Activated T-cell treated with anti-CD3 and anti-CD28 coated beads for 1 hour (primary cell): ENCODE data around the gene WWC2.
"Not testable (repeated sequence)": the region's sequence is repeated elsewhere in the genome, so short reads cannot be mapped to it uniquely, and the experiment has no call there.

Source experiments
- DNase-seq: peaks from one replicate; pipeline ENCODE4 v3.0.0-alpha.2; 2020; ENCODE audit warnings: low read depth

Gene WWC2

DNA sequence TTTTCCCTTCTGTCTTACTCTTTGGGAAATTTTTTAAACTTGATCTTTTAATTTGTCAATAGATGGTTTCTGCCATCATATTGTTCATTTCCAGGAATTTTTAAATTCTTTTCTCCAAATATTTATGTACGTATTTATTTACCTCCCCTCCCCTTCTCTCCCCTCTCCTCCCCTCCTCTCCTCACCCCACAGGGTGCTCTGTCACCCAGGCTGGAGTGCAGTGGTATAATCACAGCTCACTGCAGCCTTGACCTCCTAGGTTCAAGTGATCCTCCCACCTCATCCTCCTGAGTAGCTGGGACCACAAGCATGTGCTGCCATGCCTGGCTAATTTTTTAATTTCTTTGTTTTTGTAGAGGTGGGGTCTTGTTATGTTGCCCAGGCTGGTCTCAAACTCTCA lies 73.8 kb downstream of the WWC2 start:
- no peak for DNase-seq

- DNase-seq: no peak
Measured at GRCh38 chr4:183173580-183174526, 74.8 kb downstream of the WWC2 start.

GRCh38 chr4:183175631-183176232 lies 76.7 kb downstream of the WWC2 start:
- no peak for DNase-seq

- no peak for DNase-seq
Measured at GRCh38 chr4:183177001-183177400, 77.9 kb downstream of the WWC2 start.

DNA sequence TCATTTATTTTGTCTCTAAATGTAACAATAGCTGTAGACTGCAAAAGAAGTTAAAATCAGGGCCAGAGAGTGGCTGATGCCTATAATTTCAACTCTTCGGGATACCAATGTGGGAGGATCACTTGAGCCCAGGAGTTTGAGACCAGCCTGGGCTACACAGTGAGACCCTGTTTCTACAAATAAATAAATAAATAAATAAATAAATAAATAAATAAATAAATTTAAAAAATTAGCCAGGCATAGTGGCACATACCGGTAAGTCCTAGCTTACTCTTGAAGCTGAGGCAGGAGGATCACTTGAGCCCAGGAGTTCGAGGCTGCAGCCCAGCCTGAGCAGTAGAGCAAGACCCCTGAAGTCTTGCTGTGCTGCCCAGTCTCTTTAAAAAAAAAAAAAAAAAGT lies 79.1 kb downstream of the WWC2 start:
- no peak for DNase-seq

DNA sequence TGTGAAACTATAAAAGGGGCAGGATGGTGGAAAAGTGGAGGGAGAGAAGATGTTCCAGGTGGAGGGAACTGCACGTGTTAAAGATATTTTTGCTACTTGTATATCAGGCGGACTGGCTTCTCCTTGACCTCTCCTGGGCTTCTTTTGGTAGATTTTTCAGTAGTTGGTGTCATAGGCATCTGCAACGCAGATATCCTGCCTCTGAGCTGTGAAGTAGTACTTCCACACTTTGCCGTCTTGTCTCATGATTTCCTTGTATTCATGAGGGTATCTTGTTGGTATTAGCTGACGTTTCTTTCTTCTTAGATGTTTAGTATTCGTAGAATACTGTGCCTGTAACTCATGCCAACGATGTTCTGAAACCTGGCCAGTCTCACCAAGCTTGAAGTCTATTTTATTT lies 81.0 kb downstream of the WWC2 start:
- no peak for DNase-seq

- no peak for DNase-seq
Measured at GRCh38 chr4:183180621-183181020, 81.6 kb downstream of the WWC2 start.

GRCh38 chr4:183181081-183181480 lies 82.0 kb downstream of the WWC2 start:
- DNase-seq: no peak

- no peak for DNase-seq
Measured at GRCh38 chr4:183182873-183183725, 84.0 kb downstream of the WWC2 start.

DNA sequence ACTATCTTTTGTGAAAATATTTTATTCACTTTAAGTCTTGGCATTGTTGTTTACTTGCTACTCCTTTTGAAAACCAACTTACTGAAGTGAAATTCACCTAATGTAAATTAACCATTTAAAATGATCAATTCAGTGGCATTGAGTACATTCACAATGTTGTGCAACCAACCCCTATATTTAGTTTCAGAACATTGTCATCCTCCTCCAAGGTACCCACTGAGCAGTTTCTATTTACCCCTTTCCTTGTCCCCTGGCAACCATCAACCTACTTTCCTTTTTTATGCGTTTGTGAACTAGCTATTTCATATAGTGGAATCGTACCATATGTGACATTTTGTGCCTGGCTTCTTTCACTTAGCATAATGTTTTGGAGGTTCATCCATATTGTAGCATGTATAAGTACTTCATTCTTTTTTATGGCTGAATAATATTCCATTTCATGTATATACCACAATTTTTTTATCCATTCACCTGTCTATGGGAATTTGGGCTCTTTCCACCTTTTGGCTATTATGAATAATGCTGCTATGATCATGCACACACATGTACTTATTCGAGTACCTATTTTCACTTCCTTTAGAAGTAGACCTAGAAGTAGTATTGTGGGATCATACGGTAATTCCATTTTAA lies 85.0 kb downstream of the WWC2 start:
- no peak for DNase-seq

DNA sequence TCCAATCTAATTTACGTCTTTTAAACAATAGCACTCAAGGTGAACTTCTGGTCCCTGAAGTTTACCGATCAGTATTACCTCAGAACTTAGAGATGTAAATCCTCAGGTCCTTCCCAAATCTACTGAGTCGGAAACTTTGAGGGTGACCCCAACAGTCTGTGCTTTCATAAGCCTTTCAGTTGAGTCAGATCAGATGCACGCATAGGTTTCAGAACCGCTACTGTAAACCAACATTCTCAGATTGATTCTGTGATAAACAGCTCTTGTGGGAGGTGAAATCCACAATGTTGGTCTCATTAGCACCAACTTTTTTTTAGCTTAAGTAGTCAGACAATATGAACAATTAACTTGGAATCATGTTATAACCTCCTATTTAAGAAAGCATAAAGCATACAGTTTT lies 86.0 kb downstream of the WWC2 start:
- no peak for DNase-seq

DNA sequence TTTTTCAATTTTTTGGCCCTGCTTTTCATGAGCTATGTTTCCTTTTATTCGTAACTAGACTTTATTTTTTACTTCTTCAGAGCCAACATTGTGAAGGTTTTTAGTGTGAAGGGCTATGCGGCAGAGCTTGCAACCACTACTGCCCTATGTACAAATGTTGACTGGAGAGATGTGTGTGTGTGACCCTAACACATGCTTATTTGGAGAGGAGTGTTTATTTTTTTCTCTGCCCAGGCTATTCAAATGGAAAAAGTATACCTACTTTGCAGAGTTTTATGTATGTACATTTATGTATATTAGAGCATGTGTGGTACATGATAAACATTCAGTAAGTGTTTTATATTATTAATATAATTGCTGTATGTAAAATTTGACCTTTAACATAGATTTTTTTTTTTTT lies 86.5 kb downstream of the WWC2 start:
- no peak for DNase-seq

DNA sequence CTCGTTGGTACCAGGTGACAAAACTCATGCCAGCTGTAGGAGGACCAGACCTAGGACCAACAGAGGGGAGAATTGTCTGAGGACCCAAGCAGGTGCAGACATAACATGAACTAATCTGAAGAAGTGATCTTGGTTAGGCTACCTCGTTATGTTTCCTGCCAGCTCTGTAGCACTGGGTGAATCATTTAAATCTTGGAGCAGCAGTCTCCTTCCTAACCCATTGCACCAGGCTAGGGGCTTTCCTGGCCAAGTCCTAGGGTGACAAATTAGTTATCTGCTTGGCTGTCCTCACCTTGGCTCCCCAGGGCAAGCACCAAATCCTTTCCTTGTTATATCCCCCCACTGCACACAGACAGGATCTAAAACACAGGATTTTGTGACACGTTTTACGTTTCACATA lies 87.8 kb downstream of the WWC2 start:
- DNase-seq: no peak

- DNase-seq: no peak
Measured at GRCh38 chr4:183190900-183191527, 92.0 kb downstream of the WWC2 start.

DNA sequence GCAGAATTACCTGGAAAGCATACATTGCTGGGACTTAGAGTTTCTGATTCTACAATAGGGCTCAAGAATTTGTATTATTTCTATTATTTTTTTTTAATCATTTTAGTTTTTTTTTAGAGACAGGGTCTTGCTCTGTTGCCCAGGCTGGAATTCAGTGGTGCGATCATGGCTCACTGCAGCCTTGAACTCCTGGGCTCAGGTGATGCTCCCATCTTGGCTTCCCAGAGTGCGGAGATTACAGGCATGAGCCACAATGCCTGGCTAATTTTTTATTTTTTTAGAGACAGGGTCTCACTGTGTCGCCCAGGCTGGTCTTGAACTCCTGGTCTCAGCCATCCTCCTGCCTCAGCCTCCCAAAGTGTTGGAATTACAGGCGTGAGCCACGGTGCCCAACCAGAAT lies 92.6 kb downstream of the WWC2 start:
- no peak for DNase-seq

DNA sequence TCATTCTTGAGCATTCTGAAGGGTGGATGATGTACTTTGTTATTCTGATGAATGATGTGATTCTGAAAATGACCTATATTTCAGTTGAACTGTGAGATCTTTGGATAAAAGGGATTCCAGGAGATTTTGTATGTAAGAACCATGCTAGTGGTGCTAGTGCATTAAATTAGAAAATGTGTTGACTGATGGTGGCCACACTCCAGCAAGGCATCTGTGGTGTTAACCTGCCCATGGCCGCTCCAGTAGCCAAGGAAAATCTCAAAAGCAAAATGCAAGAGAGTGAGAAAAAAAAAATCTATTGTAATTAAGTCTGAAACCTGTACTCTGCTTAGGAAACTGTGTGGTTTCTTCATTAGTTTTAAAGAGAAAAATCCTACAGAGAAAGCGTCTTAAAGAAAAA lies 93.5 kb downstream of the WWC2 start:
- no peak for DNase-seq

DNA sequence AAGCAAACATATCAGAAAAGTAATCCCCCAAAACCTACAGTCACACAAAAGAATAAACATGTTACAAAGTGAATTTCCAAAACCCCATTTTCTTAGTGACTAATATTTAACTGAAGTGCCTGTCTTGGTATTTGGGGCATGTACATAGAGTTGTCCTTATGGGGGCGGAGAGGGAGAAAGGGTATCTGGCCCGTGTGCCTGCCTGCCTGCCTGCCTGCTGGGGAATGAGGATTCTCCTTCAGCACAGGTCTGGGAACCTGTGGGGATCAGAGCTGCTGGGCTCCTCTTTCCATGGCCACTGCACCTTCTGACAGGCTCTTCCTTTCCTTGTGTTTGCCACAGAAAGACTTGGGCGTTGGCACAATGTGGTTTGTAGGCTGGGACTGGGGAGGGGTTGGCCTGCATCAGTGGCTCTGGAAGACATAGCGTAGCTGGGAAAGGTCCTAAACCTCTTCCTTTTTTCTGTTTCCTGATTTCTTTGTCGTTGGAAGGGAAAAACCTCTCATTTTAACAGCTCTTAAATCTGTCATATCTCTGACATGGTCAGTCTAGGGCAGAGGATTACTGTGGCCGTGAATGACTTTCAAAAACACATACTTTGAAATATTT lies 94.8 kb downstream of the WWC2 start:
- DNase-seq: not testable (repeated sequence)

GRCh38 chr4:183195534-183195933 lies 96.5 kb downstream of the WWC2 start:
- DNase-seq: no peak

DNA sequence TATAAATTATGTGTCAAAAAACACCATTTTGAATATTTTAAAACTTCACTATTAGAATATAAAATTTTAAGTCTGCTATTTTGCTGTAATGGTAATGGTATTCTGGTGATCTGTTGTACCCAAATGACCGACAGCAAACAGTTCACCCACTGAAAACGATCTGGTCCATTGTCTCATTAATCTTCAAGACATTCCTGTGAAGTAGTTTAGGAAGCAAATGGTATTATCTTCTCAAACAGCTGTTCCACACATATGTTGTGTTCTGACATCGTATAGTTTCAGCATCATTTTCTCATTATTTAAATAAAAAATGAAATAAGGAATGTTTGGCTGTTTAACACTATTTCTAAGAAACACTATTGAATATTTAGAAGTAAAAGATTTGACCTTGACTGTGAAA lies 98.1 kb downstream of the WWC2 start:
- no peak for DNase-seq

DNA sequence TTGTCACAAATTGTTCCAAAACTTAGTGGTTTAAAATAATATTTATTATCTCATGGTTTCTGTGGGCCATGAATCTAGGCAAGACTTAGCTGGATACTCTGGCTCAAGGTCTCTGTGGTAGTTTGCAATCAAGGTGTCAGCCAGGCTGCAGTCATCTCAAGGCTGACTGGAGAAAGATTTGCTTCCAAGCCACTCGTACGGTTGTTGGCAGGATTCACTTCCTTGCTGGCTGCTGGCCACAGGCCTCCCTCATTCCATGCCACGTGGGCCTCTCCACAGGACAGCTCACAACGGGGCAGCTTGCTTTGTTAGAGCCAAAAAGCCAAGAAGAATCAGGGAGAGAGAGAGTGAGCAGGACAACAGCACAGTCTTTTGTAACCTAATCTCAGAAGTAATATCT lies 101.4 kb downstream of the WWC2 start:
- DNase-seq: no peak

- DNase-seq: no peak
Measured at GRCh38 chr4:183201331-183201730, 102.3 kb downstream of the WWC2 start.
